Activated naive CD4-positive, alpha-beta T cell treated with anti-CD3 and anti-CD28 coated beads, Interleukin-2, amount 10 ng/mL, durations not matched to agents 7 days and 5 days (primary cell): ENCODE data around the gene ASIC2.

Experiments used
- CTCF ChIA-PET: fragments of 350-600 bp; sonication (Branson Sonifier 250); formaldehyde crosslinking; loops from one replicate; lab custom pipeline; 2021; ENCODE audit warnings: antibody characterized with exemption; lab: Charles Lee
- DNase-seq: peaks from one replicate; pipeline ENCODE4 v3.0.0-alpha.2; 2020
- H3K27ac Mint-ChIP-seq: one replicate; pipeline ENCODE4 v1.8.0; 2021; ENCODE audit warnings: mild to moderate bottlenecking, moderate library complexity, mixed read lengths
- H3K27me3 Mint-ChIP-seq: one replicate; pipeline ENCODE4 v1.8.0; 2021; ENCODE audit warnings: mild to moderate bottlenecking, mixed read lengths
- H3K36me3 Mint-ChIP-seq: one replicate; pipeline ENCODE4 v1.8.0; 2021; ENCODE audit warnings: mixed read lengths
- H3K4me1 Mint-ChIP-seq: one replicate; pipeline ENCODE4 v1.8.0; 2021; ENCODE audit warnings: mixed read lengths
- H3K4me3 Mint-ChIP-seq: one replicate; pipeline ENCODE4 v1.8.0; 2021; ENCODE audit warnings: mild to moderate bottlenecking, moderate library complexity, mixed read lengths
- H3K9me3 Mint-ChIP-seq: one replicate; pipeline ENCODE4 v1.8.0; 2021; ENCODE audit warnings: mixed read lengths

The ASIC2 gene

GRCh38 chr17:33218698-33219601, 74.1 kb downstream of the ASIC2 start:
- H3K27ac Mint-ChIP-seq = no peak overlapping the region
- no peaks in the 10 kb centered on the region for H3K36me3 Mint-ChIP-seq
- DNase-seq = no peak
- CTCF ChIA-PET = no interaction called here
- no peaks in the 10 kb centered on the region for H3K9me3 Mint-ChIP-seq
- peaks cover 9% of the 10 kb centered on the region for H3K27me3 Mint-ChIP-seq
- no peak overlapping the region for H3K4me3 Mint-ChIP-seq
- H3K4me1 Mint-ChIP-seq = no peaks in the 10 kb centered on the region

- Mint-ChIP-seq H3K4me1 (no peaks in the 10 kb centered on the region), H3K9me3 (no peaks in the 10 kb centered on the region), H3K27ac (no peak overlapping the region), H3K27me3 (peaks cover 9% of the 10 kb centered on the region), H3K4me3 (no peak overlapping the region), H3K36me3 (no peaks in the 10 kb centered on the region)
- CTCF ChIA-PET = no interaction called here
- no peak for DNase-seq
These were observed 75.2 kb downstream of the ASIC2 start for GRCh38 chr17:33217891-33218290.

DNA sequence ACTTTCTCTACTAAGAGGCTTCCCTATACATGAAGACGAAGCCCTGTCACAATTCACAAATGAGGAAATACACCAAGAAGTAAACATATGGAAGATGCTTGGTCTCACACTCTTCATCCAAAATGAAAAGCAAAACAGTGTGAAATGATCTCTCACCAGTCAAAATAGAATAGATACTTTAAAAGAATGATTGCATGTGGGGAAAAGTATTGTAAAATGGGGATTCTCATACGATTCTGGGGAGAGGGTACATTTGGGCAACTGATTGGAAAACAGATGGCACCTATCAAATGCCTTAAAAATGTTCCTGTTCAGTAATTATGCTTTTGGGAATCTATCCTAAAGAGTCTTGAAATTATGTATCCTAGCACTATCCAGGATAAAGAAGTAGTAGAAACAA, 78.1 kb downstream of the ASIC2 start:
- Mint-ChIP-seq H3K9me3 (no peaks in the 10 kb centered on the region), H3K4me3 (no peak overlapping the region), H3K27ac (no peak overlapping the region), H3K27me3 (peaks cover 3% of the 10 kb centered on the region), H3K36me3 (no peaks in the 10 kb centered on the region), H3K4me1 (no peaks in the 10 kb centered on the region)
- DNase-seq = no peak
- CTCF ChIA-PET = no interaction called here

GRCh38 chr17:33210285-33210684, 82.8 kb downstream of the ASIC2 start:
- H3K4me1 Mint-ChIP-seq = no peaks in the 10 kb centered on the region
- no peaks in the 10 kb centered on the region for H3K36me3 Mint-ChIP-seq
- H3K27me3 Mint-ChIP-seq = no peaks in the 10 kb centered on the region
- no peaks in the 10 kb centered on the region for H3K9me3 Mint-ChIP-seq
- no peak overlapping the region for H3K27ac Mint-ChIP-seq
- CTCF ChIA-PET = no interaction called here
- no peak for DNase-seq
- no peak overlapping the region for H3K4me3 Mint-ChIP-seq

- H3K36me3 Mint-ChIP-seq = no peaks in the 10 kb centered on the region
- no peaks in the 10 kb centered on the region for H3K27me3 Mint-ChIP-seq
- H3K4me1 Mint-ChIP-seq = no peaks in the 10 kb centered on the region
- no peak overlapping the region for H3K4me3 Mint-ChIP-seq
- H3K27ac Mint-ChIP-seq = no peak overlapping the region
- CTCF ChIA-PET = no interaction called here
- no peak for DNase-seq
- no peaks in the 10 kb centered on the region for H3K9me3 Mint-ChIP-seq
These were observed 83.4 kb downstream of the ASIC2 start for GRCh38 chr17:33209671-33210070.

DNA sequence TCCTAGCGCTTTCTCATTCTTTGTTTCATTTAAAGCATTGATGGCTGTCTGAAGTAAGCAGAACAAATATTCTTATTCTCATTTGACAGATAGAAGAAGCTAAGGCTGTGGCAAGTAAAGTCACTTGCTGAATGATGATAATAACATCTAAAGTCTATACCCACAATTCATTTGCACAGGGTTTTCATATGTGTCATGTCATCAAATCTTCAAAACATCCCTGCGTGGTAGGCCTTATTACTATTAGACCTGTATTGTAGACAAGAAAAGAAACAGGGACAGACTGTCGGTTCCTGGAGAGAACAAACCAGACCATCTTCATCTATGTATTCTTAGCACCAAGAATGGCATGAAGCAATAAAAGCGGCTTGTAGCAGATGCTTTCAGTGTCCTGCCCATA, 85.9 kb downstream of the ASIC2 start:
- Mint-ChIP-seq H3K4me1 (no peaks in the 10 kb centered on the region), H3K4me3 (no peak overlapping the region), H3K36me3 (no peaks in the 10 kb centered on the region), H3K27me3 (no peaks in the 10 kb centered on the region), H3K27ac (no peak overlapping the region), H3K9me3 (no peaks in the 10 kb centered on the region)
- no peak for DNase-seq
- CTCF ChIA-PET = no interaction called here

- Mint-ChIP-seq H3K4me1 (no peaks in the 10 kb centered on the region), H3K4me3 (no peak overlapping the region), H3K27me3 (no peaks in the 10 kb centered on the region), H3K9me3 (no peaks in the 10 kb centered on the region), H3K36me3 (no peaks in the 10 kb centered on the region), H3K27ac (no peak overlapping the region)
- CTCF ChIA-PET = no interaction called here
- no peak for DNase-seq
These were observed 87.5 kb downstream of the ASIC2 start for GRCh38 chr17:33205552-33205951.

DNA sequence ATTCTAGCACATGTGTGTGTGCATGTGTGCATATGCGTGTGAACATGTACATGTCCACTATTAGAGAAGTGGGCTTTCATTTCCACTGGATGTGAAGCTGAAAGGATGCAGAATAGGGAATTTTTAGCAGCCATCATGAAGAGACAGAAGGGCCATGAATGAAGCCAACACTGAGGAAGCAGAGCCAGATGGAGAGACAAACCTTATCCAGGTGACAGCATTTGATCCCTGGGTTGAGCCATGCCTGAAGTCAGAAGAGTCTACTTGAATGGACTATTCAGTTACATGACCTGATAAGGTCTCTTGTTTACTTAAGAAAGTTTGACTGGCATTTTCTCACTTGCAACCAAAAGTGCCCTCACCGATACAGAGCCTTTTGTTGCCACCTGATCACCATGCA, 88.4 kb downstream of the ASIC2 start:
- no peak overlapping the region for H3K4me3 Mint-ChIP-seq
- H3K27ac Mint-ChIP-seq = no peak overlapping the region
- H3K27me3 Mint-ChIP-seq = no peaks in the 10 kb centered on the region
- H3K36me3 Mint-ChIP-seq = no peaks in the 10 kb centered on the region
- CTCF ChIA-PET = no interaction called here
- DNase-seq = no peak
- no peaks in the 10 kb centered on the region for H3K9me3 Mint-ChIP-seq
- H3K4me1 Mint-ChIP-seq = no peaks in the 10 kb centered on the region

GRCh38 chr17:33204156-33204555, 88.9 kb downstream of the ASIC2 start:
- H3K4me1 Mint-ChIP-seq = no peaks in the 10 kb centered on the region
- H3K4me3 Mint-ChIP-seq = no peak overlapping the region
- H3K36me3 Mint-ChIP-seq = no peaks in the 10 kb centered on the region
- DNase-seq = no peak
- no peaks in the 10 kb centered on the region for H3K27me3 Mint-ChIP-seq
- no peak overlapping the region for H3K27ac Mint-ChIP-seq
- H3K9me3 Mint-ChIP-seq = no peaks in the 10 kb centered on the region
- CTCF ChIA-PET = no interaction called here

DNA sequence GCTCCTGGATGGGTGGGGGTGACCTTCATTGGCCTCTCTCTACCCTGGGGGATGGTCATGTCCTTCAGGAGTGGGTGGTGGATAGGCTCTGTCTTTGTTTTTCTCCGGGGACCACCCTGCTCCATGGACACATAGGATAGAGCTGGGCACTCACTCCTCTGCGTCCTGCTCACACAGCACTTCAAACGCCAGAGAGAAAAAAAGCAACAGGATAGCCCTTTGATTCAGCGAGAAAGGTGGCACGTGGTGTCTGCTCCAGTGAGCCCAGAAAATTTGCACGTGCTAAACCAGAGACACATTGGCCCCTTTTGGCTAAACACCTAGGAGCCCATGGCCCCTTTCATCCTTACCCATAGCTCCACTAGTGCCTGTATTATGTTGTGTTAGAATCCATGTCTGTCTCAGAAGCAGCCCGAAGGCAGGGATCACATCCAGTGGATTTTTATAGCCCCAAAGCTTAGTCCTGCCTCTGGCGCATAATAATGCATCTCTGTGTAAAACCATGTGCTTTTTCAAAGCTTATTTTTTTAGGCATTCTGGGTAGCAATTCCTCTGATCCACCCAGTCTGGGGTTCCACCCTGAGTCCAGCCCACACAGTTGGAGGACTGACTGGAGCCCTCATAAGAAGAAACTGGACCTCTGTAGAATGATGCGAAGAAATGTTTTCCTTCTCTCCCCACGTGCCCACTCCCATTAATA, 90.1 kb downstream of the ASIC2 start:
- Mint-ChIP-seq H3K36me3 (no peaks in the 10 kb centered on the region), H3K27me3 (no peaks in the 10 kb centered on the region), H3K4me3 (no peak overlapping the region), H3K9me3 (no peaks in the 10 kb centered on the region), H3K4me1 (no peaks in the 10 kb centered on the region), H3K27ac (no peak overlapping the region)
- DNase-seq = no peak
- CTCF ChIA-PET = no interaction called here

DNA sequence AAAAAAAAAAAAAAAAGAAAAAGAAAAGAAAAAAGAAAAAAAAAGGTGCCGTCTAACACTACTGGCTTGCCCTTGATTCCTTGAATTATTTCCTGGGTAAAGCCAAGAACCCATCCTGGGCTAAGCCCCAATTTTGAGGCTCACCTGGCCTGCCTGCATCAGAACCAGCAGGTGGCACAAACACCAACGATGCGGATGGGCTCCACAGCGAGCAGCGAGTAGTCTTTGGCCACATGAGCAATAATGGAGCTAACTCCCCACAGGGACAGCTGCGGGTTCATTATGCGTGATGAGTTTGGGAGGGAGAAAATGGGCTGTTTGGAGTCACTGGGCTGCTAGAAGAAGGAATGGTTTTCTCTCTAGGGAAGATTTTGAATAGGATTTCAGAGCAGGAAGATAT, 91.1 kb downstream of the ASIC2 start:
- Mint-ChIP-seq H3K27me3 (no peaks in the 10 kb centered on the region), H3K9me3 (no peaks in the 10 kb centered on the region), H3K4me1 (no peaks in the 10 kb centered on the region), H3K36me3 (no peaks in the 10 kb centered on the region), H3K27ac (no peak overlapping the region), H3K4me3 (no peak overlapping the region)
- DNase-seq = no peak
- CTCF ChIA-PET = no interaction called here

- no peak for DNase-seq
- H3K27me3 Mint-ChIP-seq = no peaks in the 10 kb centered on the region
- no peak overlapping the region for H3K27ac Mint-ChIP-seq
- no peaks in the 10 kb centered on the region for H3K4me1 Mint-ChIP-seq
- no peak overlapping the region for H3K4me3 Mint-ChIP-seq
- no peaks in the 10 kb centered on the region for H3K9me3 Mint-ChIP-seq
- H3K36me3 Mint-ChIP-seq = no peaks in the 10 kb centered on the region
- CTCF ChIA-PET = no interaction called here
These were observed 91.8 kb downstream of the ASIC2 start for GRCh38 chr17:33201283-33201682.

DNA sequence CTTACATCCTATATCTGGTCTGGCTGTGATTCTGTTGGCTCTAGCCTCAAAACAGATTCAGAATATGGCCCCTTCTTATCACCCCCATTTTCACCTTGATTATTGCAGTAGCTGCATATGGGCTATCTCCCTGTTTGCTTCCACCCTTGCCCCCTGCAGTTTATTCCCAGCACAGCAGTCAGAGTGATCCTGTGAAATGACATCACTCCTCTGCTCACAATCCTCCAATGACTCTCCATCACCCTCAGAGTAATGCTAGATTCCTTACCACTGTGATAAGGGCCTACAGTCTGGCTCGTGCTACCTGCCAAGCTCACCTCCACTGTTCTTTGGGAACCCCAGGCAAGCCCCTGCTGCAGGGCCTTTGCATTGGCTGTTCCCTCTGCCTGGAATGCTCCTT, 92.5 kb downstream of the ASIC2 start:
- Mint-ChIP-seq H3K9me3 (no peaks in the 10 kb centered on the region), H3K27me3 (no peaks in the 10 kb centered on the region), H3K36me3 (no peaks in the 10 kb centered on the region), H3K4me1 (no peaks in the 10 kb centered on the region), H3K4me3 (no peak overlapping the region), H3K27ac (no peak overlapping the region)
- DNase-seq = no peak
- CTCF ChIA-PET = no interaction called here

- H3K4me3 Mint-ChIP-seq = no peak overlapping the region
- no peak for DNase-seq
- no peak overlapping the region for H3K27ac Mint-ChIP-seq
- no peaks in the 10 kb centered on the region for H3K4me1 Mint-ChIP-seq
- no peaks in the 10 kb centered on the region for H3K36me3 Mint-ChIP-seq
- no peaks in the 10 kb centered on the region for H3K27me3 Mint-ChIP-seq
- CTCF ChIA-PET = no interaction called here
- no peaks in the 10 kb centered on the region for H3K9me3 Mint-ChIP-seq
These were observed 93.3 kb downstream of the ASIC2 start for GRCh38 chr17:33199571-33200510.
